K562 (cell line): ENCODE data around the gene CDNF. TPM values are rescaled to one million over a fixed set of nuclear protein-coding genes. Genes with fewer than 3 reads are reported as not detected.

Source experiments
- ATF2 ChIP-seq: sonication (generic); formaldehyde crosslinking; IDR thresholded peaks from 2 replicates; pipeline ENCODE4 v1.8.1; 2022; ENCODE audit warnings: missing genetic modification reagents
- ATF6 ChIP-seq: sonication (generic); formaldehyde crosslinking; IDR thresholded peaks from 2 replicates; pipeline ENCODE4 v1.4.0; 2020; ENCODE audit warnings: mild to moderate bottlenecking, missing genetic modification reagents
- CREBBP ChIP-seq: IDR thresholded peaks from one replicate; pipeline ENCODE4 v1.6.1; 2012; ENCODE audit warnings: low read depth, mild to moderate bottlenecking, control low read depth, inconsistent platforms, low read length
- DDX20 ChIP-seq: fragments of 450-650 bp; IDR thresholded peaks from 2 replicates; pipeline ENCODE4 v1.6.1; 2016; ENCODE audit warnings: missing genetic modification characterization, low read depth, mild to moderate bottlenecking, missing compliant biosample characterization, moderate library complexity
- E2F5 ChIP-seq: sonication (generic); formaldehyde crosslinking; IDR thresholded peaks from 2 replicates; pipeline ENCODE4 v1.8.0; 2022; ENCODE audit warnings: mild to moderate bottlenecking, missing genetic modification reagents
- HDAC1 ChIP-seq, 2 experiments: fragments of 450-650 bp; IDR thresholded peaks; 2 replicates each; pipeline ENCODE4 v1.6.1; 2016 to 2017; ENCODE audit warnings: inconsistent platforms in 1 of 2, mild to moderate bottlenecking in 1 of 2, moderate library complexity in 1 of 2
- HEY1 ChIP-seq: fragments of 250-450 bp; sonication (Bioruptor Pico); IDR thresholded peaks from 2 replicates; pipeline ENCODE4 v1.5.0; 2020; ENCODE audit warnings: mild to moderate bottlenecking, moderate library complexity, borderline replicate concordance
- KAT2B ChIP-seq: IDR thresholded peaks from one replicate; pipeline ENCODE4 v1.6.1; 2012; ENCODE audit warnings: low read depth, mild to moderate bottlenecking, control low read depth, inconsistent platforms, low read length, moderate library complexity
- MTA3 ChIP-seq: fragments of 450-650 bp; formaldehyde crosslinking; IDR thresholded peaks from 2 replicates; pipeline ENCODE4 v1.6.1; 2017; ENCODE audit warnings: mild to moderate bottlenecking, borderline replicate concordance
- PHF21A ChIP-seq: fragments of 450-650 bp; IDR thresholded peaks from 2 replicates; pipeline ENCODE4 v1.6.1; 2017; ENCODE audit warnings: low read depth, borderline replicate concordance
- POLR2B ChIP-seq: fragments of 450-650 bp; IDR thresholded peaks from 2 replicates; pipeline ENCODE4 v1.6.1; 2018; ENCODE audit warnings: low read depth; ENCODE audit not compliant: partially characterized antibody
- RBM14 ChIP-seq: fragments of 200-400 bp; formaldehyde crosslinking; IDR thresholded peaks from 2 replicates; pipeline ENCODE4 v1.6.1; 2018; ENCODE audit warnings: low read depth, mild to moderate bottlenecking, low read length, moderate library complexity, borderline replicate concordance; ENCODE audit not compliant: insufficient read depth
- SMAD2 ChIP-seq: fragments of 150-350 bp; IDR thresholded peaks from 2 replicates; pipeline ENCODE4 v1.6.1; 2014; ENCODE audit warnings: low read depth, mild to moderate bottlenecking, low read length
- THRB ChIP-seq: fragments of 450-650 bp; formaldehyde crosslinking; conservative IDR thresholded peaks from 2 replicates; pipeline ENCODE4 v1.4.0; 2022; ENCODE audit warnings: mild to moderate bottlenecking, missing genetic modification characterization
- ZBED1 ChIP-seq: IDR thresholded peaks from 2 replicates; pipeline ENCODE4 v1.6.1; 2014
- ZBTB9 ChIP-seq: fragments of 450-650 bp; formaldehyde crosslinking; IDR thresholded peaks from 2 replicates; pipeline ENCODE4 v1.4.0; 2020; ENCODE audit warnings: mild to moderate bottlenecking, moderate library complexity
- ZNF280A ChIP-seq: fragments of 450-650 bp; IDR thresholded peaks from 2 replicates; pipeline ENCODE4 v1.6.1; 2018; ENCODE audit warnings: mild to moderate bottlenecking, low read depth; ENCODE audit not compliant: partially characterized antibody
- ZSCAN32 ChIP-seq: fragments of 450-650 bp; formaldehyde crosslinking; IDR thresholded peaks from 2 replicates; pipeline ENCODE4 v1.4.0; 2020; ENCODE audit warnings: mild to moderate bottlenecking, moderate library complexity
- polyA plus RNA-seq, 8 experiments: library from polyadenylated mRNA; depleted of rRNA in 4 of 8; stranded (reverse) in 5 of 8; unstranded in 3 of 8; fragments of >200 nt; fragmentation: Nextera tagmentation in 2 of 8; fragmentation: Illumina TruSeq in 1 of 8; extraction: Ambion mirVana in 2 of 8; extraction: Trizol in 1 of 8; gene quantifications; 2 replicates each; pipeline versions ENCODE4 v1.2.1 to v1.2.3, GENCODE V29; 2011 to 2014; ENCODE audit warnings: inconsistent platforms in 1 of 8, missing spikeins in 1 of 8
- total RNA-seq, 7 experiments: library from RNA; depleted of rRNA in 6 of 7; stranded (reverse); fragments of >200 nt in 6 of 7; fragmentation: Illumina TruSeq in 2 of 7; extraction: Trizol in 2 of 7; gene quantifications; 2 replicates each; pipeline versions ENCODE4 v1.2.1 to v1.2.3, GENCODE V29; 2011 to 2021; ENCODE audit warnings: low replicate concordance in 1 of 7

CDNF gene
- total and polyA plus RNA-seq, 9 of the 15 experiments (the other 6 are each of a cell fraction or from before 2014, with no cell fraction given): 0.18 to 1.6 (median 0.61) TPM

GRCh38 chr10:14837757-14838581 is at the start of gene CDNF, which contains the start of the genes HSPA14 and MSANTD7 (continued):
- TF ChIP-seq ZSCAN32 (0 out of 2 replicates have a peak, but pooled peaks have one; percentile 31), POLR2B (peak; percentile 87), HEY1 (CRISPR knock-in tag) (no peak), DDX20 (tag) (no peak), KAT2B (no peak), E2F5 (CRISPR knock-in tag) (no peak), ATF2 (CRISPR knock-in tag) (no peak), ATF6 (CRISPR knock-in tag) (no peak; the same call in 1 of the 2 replicates), CREBBP (no peak), ZBTB9 (CRISPR knock-in tag) (peak; percentile 66; the same call in 1 of the 2 replicates), SMAD2 (no peak), HDAC1 (IDR thresholded peaks at IDR 0.05) (peak in 1 of 2 experiments; percentile 54; a peak in 2 of 4 replicates), RBM14 (no peak), ZBED1 (no peak), MTA3 (no peak; the same call in 1 of the 2 replicates), THRB (CRISPR knock-in tag) (no peak), ZNF280A (no peak), PHF21A (no peak)
